GM12892 (cell line): ENCODE data around the gene GMEB2.

Experiments
- POLR2A ChIP-seq: IDR thresholded peaks from 2 replicates; pipeline ENCODE4 v1.6.1; 2011; ENCODE audit warnings: low read depth, low read length, control low read depth
- POLR2AphosphoS5 ChIP-seq: IDR thresholded peaks from 2 replicates; pipeline ENCODE4 v1.6.1; 2011; ENCODE audit warnings: low read depth, low read length, control low read depth

- TF ChIP-seq POLR2A (no peak), POLR2AphosphoS5 (no peak)
These were observed 16.1 kb downstream of the GMEB2 start for GRCh38 chr20:63610581-63611435.
